Gastrocnemius medialis (tissue), 4 donors: ENCODE data around the gene BBS4. TPM values are rescaled to one million over a fixed set of nuclear protein-coding genes. Genes with fewer than 3 reads are reported as not detected.

Experiments
- ATAC-seq, 2 donors: fragments of 150-250 bp; one replicate each; pipeline ENCODE4 v1.9.1; 2016
- DNase-seq, 2 donors: peaks; one replicate each; pipeline ENCODE4 v3.0.0-alpha.2; 2019
- H3K27ac ChIP-seq, 4 donors: fragments of 200-600 bp; sonication (generic); 1 replicate in 1 of 4; 2 replicates in 3 of 4; pipeline ENCODE4 v1.5.1; 2016 to 2018; ENCODE audit warnings: mild to moderate bottlenecking in 2 of 4, moderate library complexity in 1 of 4
- H3K27me3 ChIP-seq, 3 donors: fragments of 200-600 bp; sonication (generic) in 2 of 3; 1 replicate in 1 of 3; 2 replicates in 2 of 3; pipeline versions ENCODE4 v1.5.1 to v1.6.0; 2016 to 2019; ENCODE audit warnings: mild to moderate bottlenecking in 1 of 3, moderate library complexity in 1 of 3
- H3K36me3 ChIP-seq, 2 donors: fragments of 200-600 bp; sonication (generic) in 1 of 2; one replicate each; pipeline ENCODE4 v1.5.1; 2017 to 2018
- H3K4me1 ChIP-seq, 2 donors: fragments of 200-600 bp; sonication (generic) in 1 of 2; one replicate each; pipeline ENCODE4 v1.5.1; 2016 to 2017; ENCODE audit warnings: mild to moderate bottlenecking in 2 of 2
- H3K4me3 ChIP-seq, 4 donors: fragments of 200-600 bp; sonication (generic) in 3 of 4; 1 replicate in 1 of 4; 2 replicates in 3 of 4; pipeline ENCODE4 v1.5.1; 2016 to 2019; ENCODE audit warnings: mild to moderate bottlenecking in 2 of 4
- H3K9me3 ChIP-seq, 3 donors: fragments of 200-600 bp; sonication (generic) in 2 of 3; 1 replicate in 1 of 3; 2 replicates in 2 of 3; pipeline ENCODE4 v1.5.1; 2016 to 2019
- CTCF ChIP-seq, 5 experiments: fragments of 450-650 bp in 3 of 5; fragments of 200-600 bp in 2 of 5; sonication (generic) in 2 of 5; IDR thresholded peaks in 4 of 5; conservative IDR thresholded peaks in 1 of 5; 1 replicate in 4 of 5; 2 replicates in 1 of 5; pipeline ENCODE4 v1.5.1; 2016 to 2019; ENCODE audit warnings: antibody characterized with exemption in 5 of 5, mild to moderate bottlenecking in 3 of 5, moderate library complexity in 3 of 5
- POLR2A ChIP-seq, 2 donors: fragments of 450-650 bp; IDR thresholded peaks; one replicate each; pipeline ENCODE4 v1.6.1; 2017; ENCODE audit warnings: antibody characterized with exemption in 2 of 2, mild to moderate bottlenecking in 2 of 2, moderate library complexity in 2 of 2
- in situ Hi-C, 4 donors: fragments of 200-750 bp; cut with MboI; loops; one replicate each; pipeline versions ENCODE4 v1.15.0 to v1.8.0; 2017; ENCODE audit warnings: low sequenced_read_pairs in 4 of 4
- intact Hi-C: fragments of 100-400 bp; cut with DNase I; formaldehyde crosslinking; loops from one replicate; pipeline ENCODE4 v1.15.1; 2023; ENCODE audit warnings: low total_unique reads
- total RNA-seq, 4 donors: library from RNA; depleted of rRNA; stranded (reverse); fragments of >200 nt; gene quantifications; one replicate each; pipeline versions ENCODE4 v1.1.0 to v1.2.3, GENCODE V29; 2016

The BBS4 gene
- total RNA-seq, 4 donors from 2014 or later, result 21.6 to 37.0 (median 28.7) TPM

- intact Hi-C loops, result no loop called here
- Histone ChIP-seq H3K9me3 (no peaks in the 10 kb centered on the region), H3K27ac (no peak overlapping the region), H3K36me3 (peaks cover 0 to 52% of the 10 kb centered on the region in 2 donors), H3K4me1 (no peaks in the 10 kb centered on the region), H3K27me3 (no peaks in the 10 kb centered on the region), H3K4me3 (no peak overlapping the region)
- ATAC-seq, result no peak
- no peak for DNase-seq
- TF ChIP-seq CTCF (IDR thresholded peaks at IDR 0.05 in 4 of 5, conservative IDR thresholded peaks at IDR 0.05 in 1 of 5) (no peak), POLR2A (IDR thresholded peaks at IDR 0.05) (no peak)
- in situ Hi-C loops, result no loop called here
Measured at GRCh38 chr15:72735111-72735510, 49.1 kb downstream of the BBS4 start.

- Histone ChIP-seq H3K27me3 (no peaks in the 10 kb centered on the region), H3K36me3 (peaks cover 0 to 45% of the 10 kb centered on the region in 2 donors), H3K9me3 (no peaks in the 10 kb centered on the region), H3K27ac (no peak overlapping the region), H3K4me1 (no peaks in the 10 kb centered on the region), H3K4me3 (no peak overlapping the region)
- intact Hi-C loops, result no loop called here
- ATAC-seq, result no peak
- no peak for DNase-seq
- TF ChIP-seq POLR2A (IDR thresholded peaks at IDR 0.05) (no peak), CTCF (IDR thresholded peaks at IDR 0.05 in 4 of 5, conservative IDR thresholded peaks at IDR 0.05 in 1 of 5) (no peak)
- in situ Hi-C loops, result no loop called here
Measured at GRCh38 chr15:72737061-72737460, 51.1 kb downstream of the BBS4 start.

GRCh38 chr15:72737723-72738122 lies 51.7 kb downstream of the BBS4 start:
- Histone ChIP-seq H3K4me3 (no peak overlapping the region), H3K27me3 (no peaks in the 10 kb centered on the region), H3K9me3 (no peaks in the 10 kb centered on the region), H3K4me1 (no peaks in the 10 kb centered on the region), H3K27ac (no peak overlapping the region), H3K36me3 (peaks cover 0 to 38% of the 10 kb centered on the region in 2 donors)
- TF ChIP-seq POLR2A (IDR thresholded peaks at IDR 0.05) (no peak), CTCF (IDR thresholded peaks at IDR 0.05 in 4 of 5, conservative IDR thresholded peaks at IDR 0.05 in 1 of 5) (no peak)
- DNase-seq (no peak), ATAC-seq (no peak)
- intact Hi-C loops (no loop called here), in situ Hi-C loops (no loop called here)

GRCh38 chr15:72740219-72740618 lies 54.2 kb downstream of the BBS4 start:
- intact Hi-C loops (no loop called here), in situ Hi-C loops (no loop called here)
- TF ChIP-seq CTCF (IDR thresholded peaks at IDR 0.05 in 4 of 5, conservative IDR thresholded peaks at IDR 0.05 in 1 of 5) (no peak), POLR2A (IDR thresholded peaks at IDR 0.05) (no peak)
- Histone ChIP-seq H3K9me3 (no peaks in the 10 kb centered on the region), H3K27me3 (no peaks in the 10 kb centered on the region), H3K4me3 (no peak overlapping the region), H3K4me1 (no peaks in the 10 kb centered on the region), H3K36me3 (peaks cover 0 to 32% of the 10 kb centered on the region in 2 donors), H3K27ac (no peak overlapping the region)
- ATAC-seq (no peak), DNase-seq (no peak)

GRCh38 chr15:72749700-72750099 lies 63.7 kb downstream of the BBS4 start:
- ATAC-seq (no peak), DNase-seq (no peak)
- no peaks in the 10 kb centered on the region for H3K27me3 ChIP-seq
- H3K27ac ChIP-seq, result no peak overlapping the region
- intact Hi-C loops (loop anchor here (5.0 kb wide), 1 partner anchor 37 kb away; no protein-coding TSS in a partner anchor), in situ Hi-C loops (loop anchor here in 1 of 4 donors (25.0 kb wide), 1 partner anchor 538 kb away; no protein-coding TSS in a partner anchor)
- no peaks in the 10 kb centered on the region for H3K9me3 ChIP-seq
- H3K36me3 ChIP-seq, result peaks cover 0 to 30% of the 10 kb centered on the region in 2 donors
- no peak overlapping the region for H3K4me3 ChIP-seq
- no peak for TF ChIP-seq CTCF (IDR thresholded peaks at IDR 0.05 in 4 of 5, conservative IDR thresholded peaks at IDR 0.05 in 1 of 5)
- no peak for TF ChIP-seq POLR2A (IDR thresholded peaks at IDR 0.05)
- no peaks in the 10 kb centered on the region for H3K4me1 ChIP-seq
